Stomach (tissue), 4 donors: Measurements from ENCODE around the gene CCDC88C.

Experiments used
- POLR2AphosphoS5 ChIP-seq, 3 donors: sonication (generic); formaldehyde crosslinking; IDR thresholded peaks; one replicate each; pipeline ENCODE4 v1.6.1; 2016; ENCODE audit warnings: antibody characterized with exemption in 3 of 3
- TF ChIP-seq, protein P1 (sequence below), 7 experiments: fragments of 450-650 bp in 4 of 7; fragments of 200-600 bp in 3 of 7; sonication (generic) in 3 of 7; IDR thresholded peaks; one replicate each; pipeline ENCODE4 v1.5.1; 2016 to 2019; ENCODE audit warnings: antibody characterized with exemption in 7 of 7, control low read depth in 2 of 7, mild to moderate bottlenecking in 1 of 7

DNA sequence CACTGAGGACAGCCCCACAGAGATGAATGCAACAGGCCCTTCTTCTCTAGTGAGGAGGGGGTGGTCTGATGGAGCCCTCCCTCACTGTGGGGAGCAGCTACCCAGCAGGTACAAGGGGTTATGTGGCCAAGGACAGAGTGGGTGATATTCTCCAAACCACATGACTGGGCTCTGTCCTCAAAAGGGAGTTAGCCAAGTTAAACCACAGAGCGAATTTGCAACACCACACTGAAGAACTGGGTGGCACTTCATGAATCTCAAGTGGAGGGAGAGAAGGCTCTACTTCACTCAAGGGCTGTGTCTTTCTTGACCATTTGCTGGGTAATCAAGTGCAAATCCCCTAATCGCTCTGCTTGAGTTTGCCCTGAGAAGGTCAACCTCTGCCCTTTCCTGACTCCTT, 185.6 kb downstream of the CCDC88C start:
- TF ChIP-seq, protein P1, sequence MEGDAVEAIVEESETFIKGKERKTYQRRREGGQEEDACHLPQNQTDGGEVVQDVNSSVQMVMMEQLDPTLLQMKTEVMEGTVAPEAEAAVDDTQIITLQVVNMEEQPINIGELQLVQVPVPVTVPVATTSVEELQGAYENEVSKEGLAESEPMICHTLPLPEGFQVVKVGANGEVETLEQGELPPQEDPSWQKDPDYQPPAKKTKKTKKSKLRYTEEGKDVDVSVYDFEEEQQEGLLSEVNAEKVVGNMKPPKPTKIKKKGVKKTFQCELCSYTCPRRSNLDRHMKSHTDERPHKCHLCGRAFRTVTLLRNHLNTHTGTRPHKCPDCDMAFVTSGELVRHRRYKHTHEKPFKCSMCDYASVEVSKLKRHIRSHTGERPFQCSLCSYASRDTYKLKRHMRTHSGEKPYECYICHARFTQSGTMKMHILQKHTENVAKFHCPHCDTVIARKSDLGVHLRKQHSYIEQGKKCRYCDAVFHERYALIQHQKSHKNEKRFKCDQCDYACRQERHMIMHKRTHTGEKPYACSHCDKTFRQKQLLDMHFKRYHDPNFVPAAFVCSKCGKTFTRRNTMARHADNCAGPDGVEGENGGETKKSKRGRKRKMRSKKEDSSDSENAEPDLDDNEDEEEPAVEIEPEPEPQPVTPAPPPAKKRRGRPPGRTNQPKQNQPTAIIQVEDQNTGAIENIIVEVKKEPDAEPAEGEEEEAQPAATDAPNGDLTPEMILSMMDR (IDR thresholded peaks at IDR 0.05): no peak
- no peak for TF ChIP-seq POLR2AphosphoS5 (IDR thresholded peaks at IDR 0.05)
